Thoracic aorta endothelial cell (primary cell): ENCODE results near the gene KIF4B. TPM values are rescaled to one million over a fixed set of nuclear protein-coding genes. Genes with fewer than 3 reads are reported as not detected.

Source experiments
- total RNA-seq: library from RNA; depleted of rRNA; stranded (reverse); fragments of >200 nt; gene quantifications from 2 replicates; pipeline ENCODE4 v1.2.3, GENCODE V29; 2012

The KIF4B gene, protein sequence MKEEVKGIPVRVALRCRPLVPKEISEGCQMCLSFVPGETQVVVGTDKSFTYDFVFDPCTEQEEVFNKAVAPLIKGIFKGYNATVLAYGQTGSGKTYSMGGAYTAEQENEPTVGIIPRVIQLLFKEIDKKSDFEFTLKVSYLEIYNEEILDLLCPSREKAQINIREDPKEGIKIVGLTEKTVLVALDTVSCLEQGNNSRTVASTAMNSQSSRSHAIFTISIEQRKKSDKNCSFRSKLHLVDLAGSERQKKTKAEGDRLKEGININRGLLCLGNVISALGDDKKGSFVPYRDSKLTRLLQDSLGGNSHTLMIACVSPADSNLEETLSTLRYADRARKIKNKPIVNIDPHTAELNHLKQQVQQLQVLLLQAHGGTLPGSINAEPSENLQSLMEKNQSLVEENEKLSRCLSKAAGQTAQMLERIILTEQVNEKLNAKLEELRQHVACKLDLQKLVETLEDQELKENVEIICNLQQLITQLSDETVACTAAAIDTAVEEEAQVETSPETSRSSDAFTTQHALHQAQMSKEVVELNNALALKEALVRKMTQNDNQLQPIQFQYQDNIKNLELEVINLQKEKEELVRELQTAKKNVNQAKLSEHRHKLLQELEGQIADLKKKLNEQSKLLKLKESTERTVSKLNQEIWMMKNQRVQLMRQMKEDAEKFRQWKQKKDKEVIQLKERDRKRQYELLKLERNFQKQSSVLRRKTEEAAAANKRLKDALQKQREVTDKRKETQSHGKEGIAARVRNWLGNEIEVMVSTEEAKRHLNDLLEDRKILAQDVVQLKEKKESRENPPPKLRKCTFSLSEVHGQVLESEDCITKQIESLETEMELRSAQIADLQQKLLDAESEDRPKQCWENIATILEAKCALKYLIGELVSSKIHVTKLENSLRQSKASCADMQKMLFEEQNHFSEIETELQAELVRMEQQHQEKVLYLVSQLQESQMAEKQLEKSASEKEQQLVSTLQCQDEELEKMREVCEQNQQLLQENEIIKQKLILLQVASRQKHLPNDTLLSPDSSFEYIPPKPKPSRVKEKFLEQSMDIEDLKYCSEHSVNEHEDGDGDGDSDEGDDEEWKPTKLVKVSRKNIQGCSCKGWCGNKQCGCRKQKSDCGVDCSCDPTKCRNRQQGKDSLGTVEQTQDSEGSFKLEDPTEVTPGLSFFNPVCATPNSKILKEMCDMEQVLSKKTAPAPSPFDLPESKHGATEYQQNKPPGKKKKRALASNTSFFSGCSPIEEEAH
- 0.29 and 1.7 TPM in 2 replicates for total RNA-seq

DNA sequence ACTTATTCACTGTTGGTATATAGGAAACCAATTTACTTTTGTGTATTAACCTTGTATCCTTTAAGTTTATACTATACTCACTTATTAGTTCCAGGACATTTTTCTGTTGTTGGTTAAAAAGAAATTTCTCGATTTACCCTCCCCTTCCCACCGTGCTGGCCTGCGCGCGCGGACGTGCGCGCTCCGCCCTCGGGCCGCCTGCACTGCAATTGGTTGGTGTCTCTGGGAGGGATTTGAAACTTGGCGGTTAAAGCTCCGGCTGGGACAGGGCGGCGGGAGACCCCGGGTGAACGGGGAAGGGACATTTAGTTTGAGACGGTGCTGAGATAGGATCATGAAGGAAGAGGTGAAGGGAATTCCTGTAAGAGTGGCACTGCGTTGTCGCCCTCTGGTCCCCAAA lies at the start of gene KIF4B:
TSS of gene KIF4B (plus strand) at position 230 of the 400 bp plus-strand sequence. CDS start at position 335, 105 bp downstream.

Other genes with a start within 250 kb of the KIF4B start
- gene FAXDC2, start 163.2 kb upstream of the KIF4B start, total RNA-seq = 3.6 and 4.1 TPM in 2 replicates
- gene CNOT8, start 155.1 kb upstream of the KIF4B start, total RNA-seq = 77.0 and 77.1 TPM in 2 replicates
- 42.2 and 42.4 TPM in 2 replicates for gene GEMIN5, start 75.5 kb upstream of the KIF4B start, total RNA-seq
- 46.1 and 52.3 TPM in 2 replicates for gene MRPL22, start 72.7 kb upstream of the KIF4B start, total RNA-seq